IPS-NIHi11 (cell line): ENCODE results near the gene NT5DC3.
"Not testable (repeated sequence)": the region's sequence is repeated elsewhere in the genome, so short reads cannot be mapped to it uniquely, and the experiment has no call there.

ENCODE experiments used
- DNase-seq: peaks from one replicate; pipeline ENCODE4 v3.0.0; 2012; ENCODE audit warnings: mixed read lengths, low spot score

The NT5DC3 gene

DNA sequence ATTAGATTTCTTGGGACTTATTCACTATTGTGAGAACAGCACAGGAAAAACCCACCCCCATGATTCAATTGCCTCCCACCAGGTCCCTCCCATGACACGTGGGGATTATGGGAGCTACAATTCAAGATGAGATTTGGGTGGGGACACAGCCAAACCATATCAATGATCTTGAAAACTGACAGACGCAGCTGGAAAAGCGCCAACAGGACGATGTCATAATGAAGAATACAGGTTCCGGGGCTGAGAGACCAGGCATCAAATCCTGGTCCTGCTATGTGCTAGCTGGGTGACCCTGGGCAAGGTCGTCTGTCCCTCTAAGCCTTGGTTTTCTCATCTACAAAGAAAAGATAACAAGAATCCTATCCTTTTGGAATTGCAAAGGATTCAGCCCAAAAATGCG lies 31.4 kb downstream of the NT5DC3 start:
- DNase-seq = not testable (repeated sequence)

DNA sequence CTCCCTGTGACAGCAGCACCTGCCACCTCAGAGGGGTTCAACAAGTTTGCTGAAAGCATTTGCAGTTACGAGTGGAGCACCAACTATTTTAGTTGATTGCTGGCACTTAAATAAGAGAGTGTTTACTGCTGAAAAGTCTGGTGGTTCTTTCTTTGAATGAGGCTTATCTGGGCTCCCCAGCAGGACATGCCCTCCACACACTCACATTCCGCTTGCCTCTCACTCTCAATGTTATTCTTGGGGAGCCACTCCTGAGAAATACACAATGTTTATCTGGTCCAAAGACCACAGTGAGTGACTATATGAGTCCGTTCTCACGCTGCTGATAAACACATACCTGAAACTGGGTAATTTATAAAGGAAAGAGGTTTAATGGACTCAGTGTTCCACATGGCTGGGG lies 31.9 kb downstream of the NT5DC3 start:
- DNase-seq = no peak

DNA sequence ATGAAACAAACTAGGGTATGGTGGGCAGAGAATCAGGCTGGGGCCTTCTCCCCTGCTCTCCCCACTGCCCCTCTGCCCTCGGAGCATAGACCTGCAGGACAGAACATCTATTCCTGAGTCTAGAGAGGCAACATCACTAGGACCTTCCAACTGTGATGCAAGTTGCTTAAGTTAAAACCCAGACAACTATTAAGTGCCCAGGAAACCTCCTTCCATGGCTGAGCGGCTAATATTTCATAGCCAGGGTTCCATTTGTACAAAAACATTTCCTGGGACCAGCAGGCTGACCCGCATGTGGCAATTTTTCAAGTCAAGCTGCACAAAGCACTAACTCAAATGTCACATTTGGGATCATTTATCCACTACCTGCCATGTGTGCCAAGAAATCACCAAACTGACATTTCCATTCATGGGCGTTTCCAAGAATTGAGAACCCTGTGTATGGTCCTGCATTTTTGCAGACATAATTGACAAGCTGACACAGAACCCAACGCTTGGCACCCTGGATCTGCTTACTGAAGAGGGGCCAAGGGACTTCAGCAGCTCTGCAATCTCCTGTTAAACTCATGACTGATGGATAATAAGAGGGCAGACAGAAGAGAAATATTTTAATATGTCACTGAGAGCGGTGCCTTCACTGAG lies 32.7 kb downstream of the NT5DC3 start:
- no peak for DNase-seq

DNA sequence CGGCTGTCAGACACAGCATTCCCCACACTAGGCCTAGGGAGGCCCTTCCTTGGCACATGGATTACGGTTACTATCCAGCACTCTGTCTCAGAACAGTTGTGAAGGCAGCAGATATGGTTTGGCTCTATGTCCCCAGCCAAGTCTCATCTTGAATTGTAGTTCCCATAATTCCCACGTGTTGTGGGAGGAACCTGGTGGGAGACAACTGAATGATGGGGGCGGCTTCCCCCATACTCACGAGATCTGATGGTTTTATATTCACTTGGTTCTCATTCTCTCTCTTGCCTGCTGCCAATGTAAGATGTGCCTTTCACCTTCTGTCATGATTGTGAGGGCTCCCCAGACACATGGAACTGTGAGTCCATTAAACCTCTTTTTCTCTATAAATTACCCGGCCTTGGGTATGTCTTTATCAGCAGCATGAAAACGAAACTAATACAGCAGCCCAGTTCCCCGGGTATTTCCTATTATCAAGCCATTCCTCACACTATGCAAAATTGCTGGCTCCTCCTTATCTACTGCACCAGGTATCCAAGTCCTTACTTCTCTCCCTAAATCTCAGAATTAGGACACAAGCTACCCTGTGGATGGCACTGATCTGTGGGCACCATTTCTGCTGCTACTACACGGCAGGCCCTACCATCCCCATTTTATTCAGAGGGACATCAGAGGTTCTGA lies 33.3 kb downstream of the NT5DC3 start:
- DNase-seq = no peak

DNA sequence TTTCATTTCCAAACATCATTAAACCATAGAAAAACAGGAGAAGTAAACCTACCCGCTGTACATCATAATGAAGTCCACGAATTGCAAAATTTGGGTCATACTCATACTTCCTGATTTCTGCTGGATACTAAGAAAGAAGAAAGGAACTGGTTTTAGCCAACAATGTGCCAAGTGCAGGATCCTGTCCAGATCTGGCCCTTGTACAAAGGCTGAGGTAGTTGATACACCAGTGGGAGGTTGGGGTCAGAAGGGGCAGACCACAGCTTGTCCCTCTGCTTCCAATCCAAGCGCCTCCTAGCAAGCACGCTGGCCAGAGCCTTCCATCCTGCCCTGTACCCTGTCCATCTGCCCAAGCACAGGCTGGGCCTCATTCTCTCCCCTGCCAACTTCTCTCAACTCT lies 34.2 kb downstream of the NT5DC3 start:
- DNase-seq = no peak

DNA sequence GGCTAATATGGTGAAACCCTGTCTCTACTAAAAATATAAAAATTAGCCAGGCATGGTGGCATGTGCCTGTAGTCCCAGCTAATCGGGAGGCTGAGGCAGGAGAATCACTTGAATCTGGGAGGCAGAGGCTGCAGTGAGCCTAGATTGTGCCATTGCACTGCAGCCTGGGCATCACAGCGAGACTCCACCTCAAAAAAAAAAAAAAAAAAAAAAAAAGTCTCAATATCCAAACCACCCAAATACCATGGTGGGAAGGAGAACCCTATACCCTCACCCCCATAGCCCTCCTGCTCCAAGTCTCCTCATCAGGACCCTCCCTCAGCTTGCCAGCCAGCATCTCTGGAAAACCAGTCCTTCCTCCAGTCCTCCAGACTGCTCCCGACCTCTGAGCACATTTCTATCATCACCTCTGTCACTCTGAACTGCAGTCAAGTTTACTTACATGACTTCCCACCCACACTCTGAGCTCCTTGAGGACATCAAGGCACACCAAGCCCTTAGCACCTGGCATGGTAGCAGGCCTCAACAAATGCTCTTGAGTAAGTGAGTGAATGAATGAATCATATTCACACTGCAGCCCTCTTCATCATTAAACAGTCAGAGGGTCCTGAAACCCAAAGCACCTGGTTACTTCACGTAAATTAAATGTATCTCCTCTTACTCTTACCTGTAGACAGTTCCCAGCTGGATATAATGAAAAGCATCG lies 35.2 kb downstream of the NT5DC3 start:
- no peak for DNase-seq

DNA sequence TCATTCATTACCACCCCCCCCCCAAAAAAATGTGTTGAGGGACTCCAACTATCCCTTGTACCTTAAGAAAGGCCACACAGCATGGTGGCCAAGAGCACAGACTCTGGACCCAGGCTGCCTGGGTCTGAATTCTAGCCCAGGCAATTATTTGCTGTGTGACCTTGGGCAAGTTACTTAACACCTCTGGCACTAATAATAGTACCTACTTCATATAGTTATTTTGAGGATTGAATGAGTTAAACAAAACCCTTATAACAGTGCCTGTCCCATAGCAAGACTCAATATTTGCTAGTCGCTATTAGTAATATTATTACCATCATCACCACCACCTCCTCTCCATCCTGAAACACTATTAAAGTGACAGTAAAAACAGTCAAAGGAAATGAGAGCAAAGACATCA lies 37.2 kb downstream of the NT5DC3 start:
- no peak for DNase-seq

DNA sequence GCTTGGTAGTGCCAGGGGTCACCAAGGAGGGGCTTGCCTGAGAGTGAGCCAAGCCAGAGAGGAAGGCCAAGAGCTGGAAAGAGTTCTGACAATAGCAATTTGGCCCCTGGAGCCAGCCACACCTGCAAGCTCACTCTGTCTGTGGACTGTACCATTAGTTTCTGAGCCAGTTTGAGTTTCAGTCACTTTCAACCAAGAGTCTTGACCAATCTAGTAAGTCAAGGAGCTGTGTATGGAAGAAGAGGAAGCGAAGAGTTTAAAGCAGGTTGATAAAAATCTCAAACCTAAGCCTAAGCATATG lies 38.5 kb downstream of the NT5DC3 start:
- no peak for DNase-seq

DNA sequence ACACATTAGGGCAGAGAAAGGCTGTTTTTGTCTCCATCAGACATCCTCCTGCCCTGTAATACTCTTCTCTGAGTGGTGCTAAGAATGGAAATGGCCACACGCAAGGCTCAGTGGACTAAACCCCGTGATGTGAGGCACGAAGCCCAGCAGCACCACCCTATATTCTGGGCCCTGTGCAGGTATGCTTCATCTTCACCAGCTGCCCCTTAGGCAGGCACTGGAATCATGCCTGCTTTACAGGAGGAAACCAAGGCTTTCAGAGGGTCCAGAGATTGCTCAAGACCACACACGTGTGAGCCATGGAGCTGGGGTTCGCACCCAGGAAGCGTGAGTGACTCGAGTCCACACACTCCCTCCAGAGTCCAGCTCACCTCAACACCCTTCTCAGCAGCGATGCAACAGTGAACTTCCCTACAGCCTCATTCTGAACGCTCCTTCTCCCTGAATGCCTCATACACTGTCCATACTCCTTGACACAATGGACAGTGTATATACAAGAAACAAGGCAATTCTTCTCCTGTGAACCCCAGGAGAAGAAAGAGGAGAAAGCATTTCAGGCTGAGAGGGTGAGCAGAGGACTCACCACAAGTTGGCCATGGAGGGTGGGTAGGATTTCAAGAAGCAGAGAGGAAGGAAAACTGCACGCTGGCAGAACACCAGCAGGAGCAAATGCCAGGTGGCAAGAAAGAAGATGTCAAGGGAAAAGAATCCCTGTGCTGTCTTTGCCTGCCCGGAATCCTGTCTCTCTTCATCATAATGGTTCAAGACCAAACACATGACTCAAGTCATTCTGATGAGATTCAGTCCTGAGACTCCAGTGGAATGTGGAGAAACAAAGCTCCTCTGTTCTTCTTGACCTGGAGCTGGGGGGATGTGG lies 39.1 kb downstream of the NT5DC3 start:
- DNase-seq = no peak

DNA sequence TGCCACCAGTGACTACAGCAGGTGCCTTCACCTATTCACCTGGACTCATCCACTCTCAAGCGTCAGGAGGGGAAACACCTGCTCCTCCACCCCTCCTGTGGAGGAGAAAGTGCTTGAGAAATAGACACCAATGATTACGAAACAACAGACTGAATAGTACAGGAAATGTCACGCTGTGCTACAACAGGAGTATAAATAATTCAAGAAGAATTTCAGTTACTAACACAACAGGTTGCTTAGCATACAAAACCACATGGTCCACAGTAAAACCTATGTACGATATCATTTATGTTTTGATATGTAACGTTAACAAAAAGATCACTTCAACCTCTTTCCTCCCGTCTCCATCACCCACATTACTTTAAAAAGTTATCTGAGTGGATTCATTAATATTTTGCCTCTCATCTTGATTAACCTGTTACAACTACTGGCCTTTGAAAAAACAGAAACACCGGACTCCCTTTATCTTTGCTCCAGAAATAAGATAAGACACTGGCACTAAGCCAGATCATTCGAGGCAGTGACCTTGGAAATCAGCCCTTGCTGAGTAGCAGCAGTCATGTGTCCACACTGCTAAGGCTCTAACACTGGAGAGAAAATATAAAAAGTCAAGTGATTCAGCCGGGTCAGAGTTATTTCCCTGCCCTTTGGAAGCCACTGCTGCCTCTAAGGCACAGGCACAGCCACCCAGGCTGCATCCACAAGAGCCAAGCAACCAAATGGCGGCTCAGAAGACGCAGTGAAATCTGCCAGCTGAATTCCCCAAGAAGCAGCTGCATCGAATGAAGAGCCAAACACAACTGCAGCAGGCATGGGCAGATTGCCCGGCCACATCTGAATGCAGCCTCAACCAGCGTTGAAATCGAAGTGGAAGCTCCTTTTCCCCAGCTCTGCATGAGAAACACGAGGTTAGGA lies 40.9 kb downstream of the NT5DC3 start:
- DNase-seq = peak; percentile 40

DNA sequence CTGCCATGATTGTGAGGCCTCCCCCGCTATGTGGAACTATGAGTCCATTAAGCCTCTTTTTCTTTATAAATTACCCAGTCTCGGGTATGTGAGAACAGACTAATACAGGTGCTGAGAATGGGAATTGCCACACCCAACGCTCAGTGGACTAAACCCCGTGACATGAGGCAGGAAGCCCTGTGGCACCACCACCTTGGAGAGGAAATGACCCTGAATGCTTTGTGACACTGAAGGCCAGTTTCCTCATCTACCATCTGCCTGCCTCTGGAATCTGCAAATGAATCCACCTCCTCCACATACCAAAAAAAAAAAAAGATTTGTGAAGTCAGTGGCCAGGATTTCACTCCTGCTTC lies 41.6 kb downstream of the NT5DC3 start:
- DNase-seq = no peak

DNA sequence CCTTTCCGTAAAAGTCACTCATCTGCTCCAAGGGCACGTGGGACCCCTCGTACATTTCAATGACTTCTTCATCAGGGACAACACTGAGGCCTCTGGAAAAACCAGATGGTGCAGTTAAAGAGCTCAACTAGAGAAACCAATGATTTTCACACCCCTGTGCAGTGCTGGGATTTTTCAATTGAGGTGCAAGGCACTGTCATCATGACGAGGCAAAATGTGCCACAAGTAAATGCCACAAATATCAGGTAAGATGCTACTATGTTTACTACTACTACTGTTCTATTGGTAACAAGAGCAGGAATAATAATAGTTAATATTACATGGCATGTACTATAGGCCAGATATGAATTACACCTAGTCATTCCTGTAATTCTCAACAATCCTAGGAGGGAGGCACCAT lies 42.4 kb downstream of the NT5DC3 start:
- no peak for DNase-seq

DNA sequence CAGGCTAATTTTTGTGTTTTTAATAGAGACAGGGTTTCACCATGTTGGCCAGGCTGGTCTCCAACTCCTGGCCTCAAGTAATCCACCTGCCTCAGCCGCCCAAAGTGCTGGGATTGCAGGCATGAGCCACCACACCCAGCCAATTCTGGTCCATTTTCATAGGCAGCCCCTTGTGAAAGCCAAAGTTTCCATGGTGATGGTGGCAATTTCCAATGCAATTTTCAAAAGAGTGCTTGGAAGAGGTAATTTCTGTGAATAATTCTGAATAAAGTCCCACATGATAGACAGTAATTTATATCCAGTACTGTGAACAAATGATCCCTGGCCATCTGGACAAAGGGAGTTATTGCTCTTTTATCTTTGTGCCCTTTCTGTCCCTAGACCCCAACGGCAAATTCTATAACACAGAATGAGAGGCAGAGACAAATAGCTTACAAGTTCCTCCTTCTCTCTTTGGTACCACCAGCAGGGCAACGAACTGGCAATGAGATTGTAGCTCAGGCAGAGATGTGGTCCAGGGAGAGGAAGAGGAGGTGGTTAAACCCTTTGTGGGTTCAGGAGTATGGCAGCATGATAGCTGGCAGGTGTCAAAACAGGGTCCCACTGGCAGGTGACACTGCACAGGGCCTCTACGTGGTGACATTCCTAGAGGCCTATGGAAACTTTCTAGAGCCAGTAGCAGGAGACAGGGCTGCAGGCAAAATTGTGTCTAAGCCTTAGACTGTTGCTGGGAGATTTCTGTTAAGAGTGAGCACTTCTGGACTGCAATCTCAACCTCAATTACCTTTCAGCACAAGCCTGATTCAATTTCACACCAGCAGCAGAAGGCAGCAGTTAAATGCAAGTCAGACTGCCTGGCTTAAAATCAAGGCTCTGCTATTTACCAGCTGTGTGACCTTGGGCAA lies 46.5 kb downstream of the NT5DC3 start:
- no peak for DNase-seq

DNA sequence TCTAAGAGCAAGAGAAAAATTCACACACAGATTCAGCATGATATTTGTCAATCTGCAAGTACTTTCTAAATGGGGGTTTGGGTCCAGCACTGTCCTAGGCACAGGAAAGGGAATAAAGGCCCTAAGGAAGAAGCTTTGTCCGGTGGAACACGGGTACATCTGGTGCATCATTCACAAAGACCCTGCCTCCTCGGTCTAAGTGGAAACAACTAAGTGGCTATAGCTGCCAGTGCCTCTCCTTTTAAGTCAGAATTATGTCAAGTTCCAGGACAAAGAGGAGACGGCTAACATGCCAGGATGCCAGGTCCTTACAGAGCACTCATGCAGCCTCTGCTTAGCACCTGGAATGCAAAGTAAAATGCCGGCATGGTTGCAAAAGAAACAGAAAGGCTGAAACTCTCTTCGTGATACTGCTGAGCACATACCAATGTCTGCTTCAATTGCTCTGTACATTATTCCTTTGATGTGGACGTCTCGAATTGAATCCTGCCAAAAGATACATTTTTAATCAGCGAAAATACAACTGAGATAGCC lies 47.5 kb downstream of the NT5DC3 start:
- DNase-seq = no peak

DNA sequence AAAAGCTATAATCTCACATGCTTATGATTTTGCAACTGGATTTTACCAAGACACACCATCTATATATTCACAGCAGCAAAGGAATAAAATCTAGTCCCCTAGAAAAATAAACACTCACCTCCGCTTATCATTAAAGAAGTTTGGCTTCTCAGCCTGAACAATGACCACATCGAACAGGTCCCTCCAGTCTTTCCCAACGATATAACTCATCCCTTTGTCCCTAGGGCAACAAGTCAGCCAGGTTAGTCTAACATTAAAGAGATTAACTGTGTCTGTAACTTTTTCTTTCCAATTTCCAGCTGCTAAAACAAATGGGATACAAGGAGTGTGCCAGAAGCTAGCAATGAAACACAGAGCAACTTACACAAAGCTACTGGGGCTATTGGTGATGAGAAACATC lies 48.0 kb downstream of the NT5DC3 start:
- no peak for DNase-seq

DNA sequence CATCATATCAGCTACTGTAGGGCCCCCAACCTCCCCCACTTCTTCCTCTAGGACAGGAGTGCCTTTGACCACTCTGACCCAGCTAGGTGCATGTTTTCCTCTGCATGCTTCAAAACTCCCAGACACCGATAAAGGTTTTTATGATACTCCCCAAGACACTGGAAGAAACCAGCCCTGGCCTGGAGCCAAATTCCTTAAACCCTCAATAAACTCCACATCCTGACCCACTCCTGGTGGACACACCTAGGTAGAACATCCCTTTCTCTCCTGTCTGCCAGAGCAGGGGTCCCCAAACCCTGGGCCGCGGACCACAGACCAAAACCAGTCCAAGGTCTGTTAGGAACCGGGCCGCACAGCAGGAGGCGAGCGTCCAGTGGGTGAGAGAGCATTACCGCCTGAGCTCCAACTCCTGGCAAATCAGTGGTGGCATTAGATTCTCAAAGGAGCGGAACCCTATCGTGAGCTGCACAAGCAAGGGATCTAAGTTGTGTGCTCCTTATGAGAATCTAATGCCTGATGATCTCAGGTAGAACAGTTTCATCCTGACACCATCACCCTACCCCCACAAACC lies 49.6 kb downstream of the NT5DC3 start:
- no peak for DNase-seq

DNA sequence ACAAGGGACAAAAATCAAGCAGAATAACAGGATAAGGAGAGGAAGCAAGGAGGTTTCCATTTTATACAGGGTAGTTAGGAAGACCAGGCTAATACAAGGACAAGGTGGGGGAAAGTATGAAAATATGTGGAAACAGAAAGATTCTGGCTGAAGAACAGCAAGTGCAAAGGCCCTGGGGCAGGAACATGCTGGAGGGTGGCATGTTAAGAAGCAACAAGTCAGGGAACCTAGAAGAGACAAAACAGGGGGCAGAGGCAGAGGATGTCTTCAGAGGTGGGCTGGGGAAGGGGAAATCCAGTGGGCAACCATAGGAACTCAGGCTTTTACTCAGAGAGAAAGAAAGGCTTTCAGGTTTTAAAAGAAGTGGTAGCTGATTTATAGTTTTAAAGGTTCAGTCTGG lies 54.8 kb downstream of the NT5DC3 start:
- DNase-seq = no peak

DNA sequence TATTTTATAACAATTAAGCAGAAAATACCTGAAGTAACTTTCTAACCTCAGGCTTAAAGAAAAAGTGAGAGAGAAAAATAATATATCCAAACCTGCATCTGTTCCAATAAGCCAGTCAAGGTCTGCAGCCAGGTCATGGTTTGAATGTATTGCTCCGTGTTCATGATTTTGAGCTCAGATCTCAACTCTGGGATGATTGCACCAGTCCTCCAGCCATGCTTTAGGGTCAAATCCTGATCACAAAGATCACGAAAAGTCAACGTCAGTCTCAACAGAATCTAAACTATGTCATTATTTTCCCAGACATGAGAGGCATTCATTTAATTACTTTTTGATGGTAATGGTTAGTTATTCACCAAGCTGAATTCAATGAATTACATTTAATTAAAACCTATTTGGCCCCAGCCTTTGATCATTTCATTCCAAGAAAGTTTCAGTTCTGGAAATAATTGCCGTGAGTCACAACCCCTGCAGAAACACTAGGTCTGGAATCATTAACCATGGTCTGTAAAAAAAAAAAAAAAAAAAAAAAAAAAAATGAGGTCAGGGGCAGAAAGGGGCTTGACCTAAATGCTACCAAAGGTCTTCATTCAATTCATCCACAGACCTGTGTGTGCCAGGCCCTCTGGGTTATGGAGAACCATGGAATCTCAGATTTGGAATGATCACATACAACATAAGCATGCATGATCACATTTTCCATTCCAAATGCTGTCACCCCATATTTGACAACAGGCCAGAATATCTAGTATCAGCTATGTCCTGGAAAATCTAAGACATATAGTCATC lies 55.6 kb downstream of the NT5DC3 start:
- DNase-seq = no peak
